ENCODE data around the gene MYO5B. TPM values are rescaled to one million over a fixed set of nuclear protein-coding genes. Genes with fewer than 3 reads are reported as not detected.
A peak's percentile ranks its signal among the peaks of the same experiment; 100 is the strongest.

The MYO5B gene
- total RNA-seq, 2 experiments from 2014 or later: not detected

- H3K4me3 Mint-ChIP-seq: no peak overlapping the region
- intact Hi-C loops (cut with DNase I, micrococcal nuclease): no loop called here
- no peaks in the 10 kb centered on the region for H3K4me1 Mint-ChIP-seq (ENCODE audit: low read depth)
- Histone ChIP-seq H3K36me3 (ENCODE audit: insufficient read depth, low read length) (no peaks in the 10 kb centered on the region), H3K27ac (ENCODE audit: low read depth in 1 of 2, low read length in 2 of 2) (no peak overlapping the region), H3K9me3 (ENCODE audit: control insufficient read depth in 1 of 2, insufficient read depth in 1 of 2, low read length in 2 of 2) (peaks cover 0 to 8% of the 10 kb centered on the region in 2 experiments), H3K27me3 (ENCODE audit: control insufficient read depth in 1 of 2, insufficient read depth in 2 of 2, low read length in 2 of 2) (peaks cover 0 to 12% of the 10 kb centered on the region in 2 experiments), H3K4me1 (ENCODE audit: insufficient read depth, low read length) (peaks cover 14% of the 10 kb centered on the region), H3K4me3 (ENCODE audit: low read length) (no peak overlapping the region)
- no peaks in the 10 kb centered on the region for H3K36me3 Mint-ChIP-seq (ENCODE audit: low read depth)
- ATAC-seq (ENCODE audit: poor library complexity): no peak
- H3K27ac Mint-ChIP-seq: no peak overlapping the region
- peak in 1 of 14 experiments; percentile 11 for DNase-seq
- CTCF ChIA-PET: no interaction called here
- POLR2A ChIA-PET: no interaction called here
- peaks cover 27% of the 10 kb centered on the region for H3K27me3 Mint-ChIP-seq
- no peak for TF ChIP-seq CTCF (IDR thresholded peaks at IDR 0.05)
- no peaks in the 10 kb centered on the region for H3K9me3 Mint-ChIP-seq
Observed at GRCh38 chr18:50076277-50076676, 118.7 kb downstream of the MYO5B start.

- no peak overlapping the region for H3K4me3 Mint-ChIP-seq
- ChIA-PET CTCF (no interaction called here), POLR2A (no interaction called here)
- H3K4me3 ChIP-seq (ENCODE audit: low read length): no peak overlapping the region
- no peak overlapping the region for H3K27ac ChIP-seq (ENCODE audit: low read depth in 1 of 2, low read length in 2 of 2)
- peaks cover 22% of the 10 kb centered on the region for H3K27me3 Mint-ChIP-seq
- DNase-seq (no peak), ATAC-seq (ENCODE audit: poor library complexity) (no peak)
- H3K27me3 ChIP-seq (ENCODE audit: control insufficient read depth in 1 of 2, insufficient read depth in 2 of 2, low read length in 2 of 2): peaks cover 0 to 12% of the 10 kb centered on the region in 2 experiments
- H3K9me3 Mint-ChIP-seq: no peaks in the 10 kb centered on the region
- H3K9me3 ChIP-seq (ENCODE audit: control insufficient read depth in 1 of 2, insufficient read depth in 1 of 2, low read length in 2 of 2): peaks cover 0 to 8% of the 10 kb centered on the region in 2 experiments
- peaks cover 14% of the 10 kb centered on the region for H3K4me1 ChIP-seq (ENCODE audit: insufficient read depth, low read length)
- H3K36me3 Mint-ChIP-seq (ENCODE audit: low read depth): no peaks in the 10 kb centered on the region
- no peak for TF ChIP-seq CTCF (IDR thresholded peaks at IDR 0.05)
- H3K27ac Mint-ChIP-seq: no peak overlapping the region
- intact Hi-C loops (cut with DNase I, micrococcal nuclease): no loop called here
- H3K36me3 ChIP-seq (ENCODE audit: insufficient read depth, low read length): no peaks in the 10 kb centered on the region
- no peaks in the 10 kb centered on the region for H3K4me1 Mint-ChIP-seq (ENCODE audit: low read depth)
Observed at GRCh38 chr18:50075772-50076171, 119.2 kb downstream of the MYO5B start.

GRCh38 chr18:50074404-50074803, 120.5 kb downstream of the MYO5B start:
- Mint-ChIP-seq H3K27me3 (peaks cover 18% of the 10 kb centered on the region), H3K4me3 (no peak overlapping the region), H3K4me1 (ENCODE audit: low read depth) (no peaks in the 10 kb centered on the region), H3K36me3 (ENCODE audit: low read depth) (no peaks in the 10 kb centered on the region), H3K9me3 (no peaks in the 10 kb centered on the region), H3K27ac (no peak overlapping the region)
- Histone ChIP-seq H3K4me3 (ENCODE audit: low read length) (no peak overlapping the region), H3K27me3 (ENCODE audit: control insufficient read depth in 1 of 2, insufficient read depth in 2 of 2, low read length in 2 of 2) (peaks cover 0 to 12% of the 10 kb centered on the region in 2 experiments), H3K4me1 (ENCODE audit: insufficient read depth, low read length) (peaks cover 14% of the 10 kb centered on the region), H3K9me3 (ENCODE audit: control insufficient read depth in 1 of 2, insufficient read depth in 1 of 2, low read length in 2 of 2) (peaks cover 0 to 8% of the 10 kb centered on the region in 2 experiments), H3K27ac (ENCODE audit: low read depth in 1 of 2, low read length in 2 of 2) (no peak overlapping the region), H3K36me3 (ENCODE audit: insufficient read depth, low read length) (no peaks in the 10 kb centered on the region)
- ATAC-seq (ENCODE audit: poor library complexity): no peak
- intact Hi-C loops (cut with DNase I, micrococcal nuclease): no loop called here
- DNase-seq: no peak
- POLR2A ChIA-PET: no interaction called here
- CTCF ChIA-PET: no interaction called here
- TF ChIP-seq CTCF (IDR thresholded peaks at IDR 0.05): no peak
